A204.1 (cell line): ENCODE measurements around the gene CBY1.

Experiments used
- FAIRE-seq: peaks from 2 replicates; lab custom pipeline; 2012; peaks lifted over from hg19 to GRCh38; lab: Jason Lieb, UNC

Gene CBY1

GRCh38 chr22:38649841-38650522 is 6.5 kb upstream of the CBY1 start:
- no peak for FAIRE-seq

GRCh38 chr22:38652859-38653258 is 3.6 kb upstream of the CBY1 start:
- no peak for FAIRE-seq

GRCh38 chr22:38653741-38654140 is 2.7 kb upstream of the CBY1 start:
- FAIRE-seq = no peak

GRCh38 chr22:38655519-38656255 is 751 bp upstream of the CBY1 start:
- FAIRE-seq = no peak

- FAIRE-seq = no peak
Measured at GRCh38 chr22:38657045-38657909, 839 bp downstream of the CBY1 start.

GRCh38 chr22:38674888-38675287 is 18.4 kb downstream of the CBY1 start:
- no peak for FAIRE-seq

- FAIRE-seq = no peak
Measured at GRCh38 chr22:38675833-38676232, 19.4 kb downstream of the CBY1 start.

- FAIRE-seq = no peak
Measured at GRCh38 chr22:38681582-38682335, 25.3 kb downstream of the CBY1 start, which contains the start of gene TOMM22. Gene TOMM22, plus strand, starts transcription at chr22:38681957. Its CDS starts 22 bp downstream, at chr22:38681979.

GRCh38 chr22:38684895-38685294 is 28.5 kb downstream of the CBY1 start:
- no peak for FAIRE-seq

- FAIRE-seq = no peak
Measured at GRCh38 chr22:38685761-38686160, 29.3 kb downstream of the CBY1 start.

GRCh38 chr22:38689651-38690050 is 33.2 kb downstream of the CBY1 start:
- no peak for FAIRE-seq

GRCh38 chr22:38694049-38694448 is 37.6 kb downstream of the CBY1 start:
- FAIRE-seq = no peak

GRCh38 chr22:38694940-38695339 is 38.5 kb downstream of the CBY1 start:
- FAIRE-seq = no peak

GRCh38 chr22:38696606-38697424 is 40.4 kb downstream of the CBY1 start:
- no peak for FAIRE-seq

- FAIRE-seq = no peak
Measured at GRCh38 chr22:38697425-38698089, 41.1 kb downstream of the CBY1 start.

- FAIRE-seq = no peak
Measured at GRCh38 chr22:38698407-38699094, 42.1 kb downstream of the CBY1 start.

- FAIRE-seq = no peak
Measured at GRCh38 chr22:38699143-38699542, 42.7 kb downstream of the CBY1 start.

GRCh38 chr22:38699784-38700183 is 43.3 kb downstream of the CBY1 start:
- FAIRE-seq = no peak

GRCh38 chr22:38700270-38700788 is 43.9 kb downstream of the CBY1 start:
- FAIRE-seq = no peak
